NB4 (cell line): ENCODE results near the gene PLEKHG3.
A peak's percentile ranks its signal among the peaks of the same experiment; 100 is the strongest.

Experiments
- DNase-seq: peaks from one replicate; pipeline ENCODE4 v3.0.0; 2010; ENCODE audit warnings: low read depth
- H3K4me3 ChIP-seq: one replicate; pipeline ENCODE4 v1.5.1; 2011; ENCODE audit warnings: mild to moderate bottlenecking, low read depth, low read length, moderate library complexity
- CTCF ChIP-seq: IDR thresholded peaks from one replicate; pipeline ENCODE4 v1.5.1; 2012; ENCODE audit warnings: low read depth, low read length
- MAX ChIP-seq: IDR thresholded peaks from 2 replicates; pipeline ENCODE4 v1.6.1; 2011; ENCODE audit warnings: low read depth, low read length
- MYC ChIP-seq: IDR thresholded peaks from 2 replicates; pipeline ENCODE4 v1.6.1; 2011; ENCODE audit warnings: low read depth, low read length
- POLR2A ChIP-seq: IDR thresholded peaks from 2 replicates; pipeline ENCODE4 v1.6.1; 2011; ENCODE audit warnings: mild to moderate bottlenecking; ENCODE audit not compliant: insufficient read length; ENCODE audit errors: extremely low read depth

The PLEKHG3 gene

GRCh38 chr14:64663174-64663573 lies 41.0 kb upstream of the PLEKHG3 start:
- no peak for DNase-seq
- H3K4me3 ChIP-seq = no peak overlapping the region
- TF ChIP-seq MAX = no peak
- no peak for TF ChIP-seq POLR2A
- TF ChIP-seq MYC = no peak
- no peak for TF ChIP-seq CTCF

- H3K4me3 ChIP-seq = no peak overlapping the region
- TF ChIP-seq CTCF (peak; percentile 71), MAX (peak; percentile 28; the same call in 1 of the 2 replicates), POLR2A (no peak)
Observed at GRCh38 chr14:64671591-64671990, 32.6 kb upstream of the PLEKHG3 start.

GRCh38 chr14:64673316-64673715 lies 30.9 kb upstream of the PLEKHG3 start:
- peak; percentile 76 for DNase-seq
- TF ChIP-seq MAX (no peak), POLR2A (no peak), MYC (no peak), CTCF (no peak)
- H3K4me3 ChIP-seq = no peak overlapping the region

More at GRCh38 chr14:64671591-64671990, 32.6 kb upstream of the PLEKHG3 start:
- DNase-seq = peak; percentile 84

- TF ChIP-seq MYC (no peak; the same call in 1 of the 2 replicates), CTCF (no peak), POLR2A (no peak), MAX (no peak)
- H3K4me3 ChIP-seq = no peak overlapping the region
- DNase-seq = peak; percentile 94
Observed at GRCh38 chr14:64673748-64674147, 30.5 kb upstream of the PLEKHG3 start.

- H3K4me3 ChIP-seq = no peak overlapping the region
- TF ChIP-seq POLR2A (no peak), MYC (no peak), CTCF (no peak), MAX (no peak)
- no peak for DNase-seq
Observed at GRCh38 chr14:64674829-64675228, 29.4 kb upstream of the PLEKHG3 start.

- TF ChIP-seq MAX (no peak), POLR2A (no peak), MYC (no peak), CTCF (no peak)
- H3K4me3 ChIP-seq = no peak overlapping the region
- no peak for DNase-seq
Observed at GRCh38 chr14:64675312-64675711, 28.9 kb upstream of the PLEKHG3 start.
